Testis (tissue), 3 donors: ENCODE results near the gene AFAP1. TPM values are rescaled to one million over a fixed set of nuclear protein-coding genes. Genes with fewer than 3 reads are reported as not detected.

Source experiments
- DNase-seq: peaks from one replicate; pipeline ENCODE4 v3.0.0-alpha.2; 2019
- H3K27ac ChIP-seq, 2 donors: fragments of 200-600 bp; sonication (generic); one replicate each; pipeline ENCODE4 v1.5.1; 2019
- H3K27me3 ChIP-seq: fragments of 200-600 bp; sonication (generic); one replicate; pipeline ENCODE4 v1.5.1; 2019
- H3K36me3 ChIP-seq: fragments of 200-600 bp; sonication (generic); one replicate; pipeline ENCODE4 v1.5.1; 2017; ENCODE audit warnings: low read depth; ENCODE audit errors: missing control alignments
- H3K4me1 ChIP-seq: fragments of 200-600 bp; sonication (generic); one replicate; pipeline ENCODE4 v1.5.1; 2019
- H3K4me3 ChIP-seq, 2 donors: fragments of 200-600 bp; sonication (generic); one replicate each; pipeline ENCODE4 v1.5.1; 2017 to 2019
- H3K9me3 ChIP-seq: fragments of 200-600 bp; sonication (generic); one replicate; pipeline ENCODE4 v1.5.1; 2017
- POLR2A ChIP-seq: fragments of 450-650 bp; IDR thresholded peaks from one replicate; pipeline ENCODE4 v1.6.1; 2017; ENCODE audit warnings: antibody characterized with exemption, mild to moderate bottlenecking, moderate library complexity
- WGBS, 2 donors: methylation state at CpG; one replicate each; pipeline ENCODE4 v1.1.5; 2018; 5-methylcytosine and 5-hydroxymethylcytosine counted together
- intact Hi-C: fragments of 100-400 bp; cut with DNase I; formaldehyde crosslinking; loops from one replicate; pipeline ENCODE4 v1.15.1; 2023; ENCODE audit warnings: low total_unique reads
- polyA plus RNA-seq: library from polyadenylated mRNA; stranded (reverse); fragments of 350-450 nt; fragmentation: Illumina TruSeq; extraction: RNeasy Lipid Tissue Mini Kit (QIAGEN cat#74804); gene quantifications from one replicate; pipeline ENCODE4 v1.2.3, GENCODE V29; 2014; ENCODE audit warnings: low read depth, low replicate concordance; ENCODE audit not compliant: insufficient read depth
- total RNA-seq, 2 donors: library from RNA; depleted of rRNA; stranded (reverse); fragments of >200 nt; gene quantifications; one replicate each; pipeline ENCODE4 v1.2.3, GENCODE V29; 2016
- TF ChIP-seq, protein P1 (sequence below), 3 experiments: fragments of 450-650 bp in 2 of 3; fragments of 200-600 bp in 1 of 3; sonication (generic) in 1 of 3; IDR thresholded peaks; one replicate each; pipeline ENCODE4 v1.5.1; 2016 to 2019; ENCODE audit warnings: antibody characterized with exemption in 3 of 3, mild to moderate bottlenecking in 2 of 3, moderate library complexity in 1 of 3

The AFAP1 gene
- total and polyA plus RNA-seq, 3 donors from 2014 or later: 23.1 to 52.4 (median 51.4) TPM

- Histone ChIP-seq H3K36me3 (no peaks in the 10 kb centered on the region), H3K9me3 (no peaks in the 10 kb centered on the region), H3K4me3 (no peak overlapping the region), H3K27ac (no peak overlapping the region), H3K27me3 (no peaks in the 10 kb centered on the region), H3K4me1 (peaks cover 7% of the 10 kb centered on the region)
- intact Hi-C loops: no loop called here
- no peak for DNase-seq
- WGBS, 2 donors: 47 to 66% methylated on average over 15 of the region's 15 CpGs
- TF ChIP-seq, protein P1, sequence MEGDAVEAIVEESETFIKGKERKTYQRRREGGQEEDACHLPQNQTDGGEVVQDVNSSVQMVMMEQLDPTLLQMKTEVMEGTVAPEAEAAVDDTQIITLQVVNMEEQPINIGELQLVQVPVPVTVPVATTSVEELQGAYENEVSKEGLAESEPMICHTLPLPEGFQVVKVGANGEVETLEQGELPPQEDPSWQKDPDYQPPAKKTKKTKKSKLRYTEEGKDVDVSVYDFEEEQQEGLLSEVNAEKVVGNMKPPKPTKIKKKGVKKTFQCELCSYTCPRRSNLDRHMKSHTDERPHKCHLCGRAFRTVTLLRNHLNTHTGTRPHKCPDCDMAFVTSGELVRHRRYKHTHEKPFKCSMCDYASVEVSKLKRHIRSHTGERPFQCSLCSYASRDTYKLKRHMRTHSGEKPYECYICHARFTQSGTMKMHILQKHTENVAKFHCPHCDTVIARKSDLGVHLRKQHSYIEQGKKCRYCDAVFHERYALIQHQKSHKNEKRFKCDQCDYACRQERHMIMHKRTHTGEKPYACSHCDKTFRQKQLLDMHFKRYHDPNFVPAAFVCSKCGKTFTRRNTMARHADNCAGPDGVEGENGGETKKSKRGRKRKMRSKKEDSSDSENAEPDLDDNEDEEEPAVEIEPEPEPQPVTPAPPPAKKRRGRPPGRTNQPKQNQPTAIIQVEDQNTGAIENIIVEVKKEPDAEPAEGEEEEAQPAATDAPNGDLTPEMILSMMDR (IDR thresholded peaks at IDR 0.05): no peak
- no peak for TF ChIP-seq POLR2A
These were observed 63.3 kb downstream of the AFAP1 start for GRCh38 chr4:7876201-7876875.

DNA sequence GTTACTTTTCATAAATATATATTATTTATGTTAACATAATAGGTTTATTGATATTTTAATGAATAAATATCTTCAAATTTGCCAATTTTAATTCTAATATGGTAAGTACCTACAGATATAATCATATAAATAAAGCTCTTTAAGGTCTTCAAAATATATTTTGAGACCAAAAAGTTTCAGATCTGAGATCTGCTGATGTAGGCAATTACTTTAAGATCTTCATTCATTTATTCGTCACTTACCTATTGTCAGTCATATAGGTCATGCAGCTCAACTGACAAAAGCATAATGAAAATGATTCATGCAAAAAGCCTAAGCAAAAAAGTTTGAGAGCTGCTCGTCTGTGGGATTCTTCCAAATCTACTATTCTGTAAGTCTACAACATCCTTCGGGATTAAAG, 64.8 kb downstream of the AFAP1 start:
- Histone ChIP-seq H3K4me3 (no peak overlapping the region), H3K4me1 (peaks cover 11% of the 10 kb centered on the region), H3K27me3 (no peaks in the 10 kb centered on the region), H3K27ac (no peak overlapping the region), H3K9me3 (no peaks in the 10 kb centered on the region), H3K36me3 (no peaks in the 10 kb centered on the region)
- no peak for DNase-seq
- intact Hi-C loops: no loop called here
- no peak for TF ChIP-seq POLR2A
- TF ChIP-seq, protein P1 (IDR thresholded peaks at IDR 0.05): no peak
- WGBS, 2 donors: 94 to 97% methylated on average over 3 of the region's 3 CpGs

DNA sequence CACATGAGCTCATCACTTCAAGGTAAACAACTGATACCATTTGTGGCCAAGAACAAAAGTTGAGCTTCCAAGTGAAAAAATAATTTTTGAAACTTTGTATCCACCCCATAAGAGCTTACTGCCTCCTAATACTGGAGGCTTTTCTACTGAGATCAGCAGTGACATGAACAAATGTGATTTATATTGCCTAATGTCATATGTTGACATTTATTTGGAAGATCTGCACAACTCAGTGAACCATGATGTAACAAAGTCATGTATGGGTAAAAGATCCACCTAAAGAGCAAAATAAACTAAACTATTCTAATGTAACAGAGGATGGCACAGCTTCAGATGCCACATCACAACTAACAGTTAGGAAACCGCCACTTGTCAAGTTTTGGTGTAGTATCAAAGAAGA, 65.8 kb downstream of the AFAP1 start:
- H3K4me3 ChIP-seq: no peak overlapping the region
- WGBS, 2 donors: 90 to 95% methylated on average over 1 of the region's 1 CpG
- no peak for TF ChIP-seq POLR2A
- TF ChIP-seq, protein P1 (IDR thresholded peaks at IDR 0.05): no peak
- no peak overlapping the region for H3K27ac ChIP-seq
- no peaks in the 10 kb centered on the region for H3K27me3 ChIP-seq
- H3K9me3 ChIP-seq: no peaks in the 10 kb centered on the region
- DNase-seq: no peak
- intact Hi-C loops: no loop called here
- peaks cover 11% of the 10 kb centered on the region for H3K4me1 ChIP-seq
- H3K36me3 ChIP-seq: no peaks in the 10 kb centered on the region

DNA sequence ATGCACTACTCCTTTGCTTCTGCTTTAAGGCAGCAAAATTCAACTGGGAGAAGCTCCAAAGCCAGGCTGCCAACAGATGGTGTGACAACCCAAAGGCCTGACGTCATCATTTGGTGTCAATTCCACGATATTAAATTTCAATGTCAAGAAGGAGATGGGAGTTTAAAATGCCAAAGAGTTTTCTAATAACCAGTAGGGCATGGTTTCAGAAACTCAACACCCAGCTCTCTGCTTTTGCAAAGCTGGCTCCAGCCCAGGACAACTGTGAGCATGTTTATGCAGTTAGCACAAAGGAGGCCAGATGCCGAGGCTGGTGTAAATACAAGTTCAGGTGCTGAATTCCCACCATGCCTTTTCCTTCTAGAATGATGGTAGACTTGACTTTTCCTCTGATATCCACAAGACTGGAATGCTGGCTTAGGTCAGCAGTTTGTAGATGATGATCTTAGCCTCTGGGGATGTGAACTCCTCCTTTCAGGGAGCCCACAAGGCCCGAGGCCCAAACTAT, 67.3 kb downstream of the AFAP1 start:
- Histone ChIP-seq H3K4me1 (peaks cover 11% of the 10 kb centered on the region), H3K27ac (no peak overlapping the region), H3K27me3 (no peaks in the 10 kb centered on the region), H3K4me3 (no peak overlapping the region), H3K9me3 (no peaks in the 10 kb centered on the region), H3K36me3 (no peaks in the 10 kb centered on the region)
- no peak for TF ChIP-seq POLR2A
- TF ChIP-seq, protein P1 (IDR thresholded peaks at IDR 0.05): no peak
- 45 to 53% methylated on average over 4 of the region's 4 CpGs for WGBS, 2 donors
- intact Hi-C loops: no loop called here
- DNase-seq: peak; percentile 56

DNA sequence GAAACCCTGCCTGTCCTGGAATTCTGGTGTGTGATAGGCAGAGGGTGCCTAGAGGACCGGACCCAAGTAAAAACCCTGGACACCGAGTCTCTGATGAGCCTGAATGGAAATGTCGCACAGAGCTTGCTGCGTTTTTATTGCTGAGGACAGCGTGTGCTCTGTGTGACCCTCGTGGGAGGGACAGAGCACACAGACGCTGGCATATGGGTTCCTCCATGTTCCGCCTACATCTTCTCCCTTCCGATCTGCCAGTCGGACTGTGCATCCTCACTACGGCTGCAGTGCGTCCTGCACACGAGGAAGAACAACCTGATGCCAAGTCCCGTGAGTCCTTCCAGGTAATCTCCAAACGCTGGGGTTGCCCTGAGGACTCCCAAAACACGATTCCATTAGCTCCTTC, 68.3 kb downstream of the AFAP1 start:
- no peak overlapping the region for H3K4me3 ChIP-seq
- H3K9me3 ChIP-seq: no peaks in the 10 kb centered on the region
- peaks cover 11% of the 10 kb centered on the region for H3K4me1 ChIP-seq
- H3K36me3 ChIP-seq: no peaks in the 10 kb centered on the region
- no peaks in the 10 kb centered on the region for H3K27me3 ChIP-seq
- 71 to 75% methylated on average over 16 of the region's 16 CpGs for WGBS, 2 donors
- TF ChIP-seq, protein P1 (IDR thresholded peaks at IDR 0.05): no peak
- TF ChIP-seq POLR2A: no peak
- intact Hi-C loops: no loop called here
- no peak overlapping the region for H3K27ac ChIP-seq
- no peak for DNase-seq
